NB4 (cell line): ENCODE measurements around the gene FAM120B.

ENCODE experiments used
- CTCF ChIP-seq: IDR thresholded peaks from one replicate; pipeline ENCODE4 v1.5.1; 2012; ENCODE audit warnings: low read depth, low read length
- POLR2A ChIP-seq: IDR thresholded peaks from 2 replicates; pipeline ENCODE4 v1.6.1; 2011; ENCODE audit warnings: mild to moderate bottlenecking; ENCODE audit not compliant: insufficient read length; ENCODE audit errors: extremely low read depth

GRCh38 chr6:170438861-170439260, 132.3 kb downstream of the FAM120B start:
- no peak for TF ChIP-seq POLR2A
- no peak for TF ChIP-seq CTCF
